Measurements from ENCODE around the gene RAB14.
"Not testable (repeated sequence)": the region's sequence is repeated elsewhere in the genome, so short reads cannot be mapped to it uniquely, and the experiment has no call there.

RAB14 gene

GRCh38 chr9:121138973-121139372 lies 62.7 kb downstream of the RAB14 start:
- no peak for DNase-seq (ENCODE audit: extremely low read depth, low read depth)
- TF ChIP-seq CTCF (IDR thresholded peaks at IDR 0.05; ENCODE audit: low read depth, low read length): no peak

DNA sequence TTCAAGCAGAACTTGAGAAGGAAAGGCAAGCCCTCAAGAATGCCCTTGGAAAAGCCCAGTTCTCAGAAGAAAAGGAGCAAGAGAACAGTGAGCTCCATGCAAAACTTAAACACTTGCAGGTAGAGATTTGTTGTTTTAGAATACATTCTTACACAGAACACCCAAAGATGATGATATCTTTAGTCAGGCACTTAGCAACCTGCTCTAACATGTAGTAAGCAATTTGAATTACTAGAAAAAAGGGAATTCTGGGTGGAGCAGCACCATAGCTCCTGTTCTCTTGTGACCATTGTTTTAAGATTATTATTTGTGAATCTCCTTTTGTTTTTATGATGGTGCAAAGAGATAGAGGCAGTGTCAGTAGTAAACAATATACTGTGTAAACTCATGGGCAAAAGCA lies 63.1 kb downstream of the RAB14 start:
- TF ChIP-seq CTCF (IDR thresholded peaks at IDR 0.05; ENCODE audit: low read depth, low read length): no peak
- no peak for DNase-seq (ENCODE audit: extremely low read depth, low read depth)

DNA sequence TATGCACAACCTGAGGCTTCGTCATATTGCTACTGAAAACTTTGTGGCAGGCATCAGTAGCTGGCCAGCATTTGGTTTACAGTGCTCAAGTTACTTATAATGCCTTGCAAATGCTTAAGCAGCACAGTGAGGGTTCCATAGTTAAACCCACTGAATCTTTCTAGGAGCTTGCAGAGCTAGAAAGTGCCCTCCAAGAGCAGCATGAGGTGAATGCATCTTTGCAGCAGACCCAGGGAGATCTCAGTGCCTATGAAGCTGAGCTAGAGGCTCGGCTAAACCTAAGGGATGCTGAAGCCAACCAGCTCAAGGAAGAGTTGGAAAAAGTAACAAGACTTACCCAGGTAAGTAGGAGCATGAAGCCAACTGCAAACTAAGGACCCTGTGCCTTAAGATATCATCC lies 66.0 kb downstream of the RAB14 start:
- no peak for TF ChIP-seq CTCF (IDR thresholded peaks at IDR 0.05; ENCODE audit: low read depth, low read length)
- no peak for DNase-seq (ENCODE audit: extremely low read depth, low read depth)

- no peak for TF ChIP-seq CTCF (IDR thresholded peaks at IDR 0.05; ENCODE audit: low read depth, low read length)
- DNase-seq (ENCODE audit: extremely low read depth, low read depth): no peak
These were observed 68.4 kb downstream of the RAB14 start for GRCh38 chr9:121133104-121133816.

GRCh38 chr9:121129384-121129783 lies 72.3 kb downstream of the RAB14 start:
- not testable (repeated sequence) for DNase-seq (ENCODE audit: extremely low read depth, low read depth)
